ENCODE results near the gene ELOVL2.
A peak's percentile ranks its signal among the peaks of the same experiment; 100 is the strongest.
"Not testable (repeated sequence)": the region's sequence is repeated elsewhere in the genome, so short reads cannot be mapped to it uniquely, and the experiment has no call there.

The ELOVL2 gene

DNA sequence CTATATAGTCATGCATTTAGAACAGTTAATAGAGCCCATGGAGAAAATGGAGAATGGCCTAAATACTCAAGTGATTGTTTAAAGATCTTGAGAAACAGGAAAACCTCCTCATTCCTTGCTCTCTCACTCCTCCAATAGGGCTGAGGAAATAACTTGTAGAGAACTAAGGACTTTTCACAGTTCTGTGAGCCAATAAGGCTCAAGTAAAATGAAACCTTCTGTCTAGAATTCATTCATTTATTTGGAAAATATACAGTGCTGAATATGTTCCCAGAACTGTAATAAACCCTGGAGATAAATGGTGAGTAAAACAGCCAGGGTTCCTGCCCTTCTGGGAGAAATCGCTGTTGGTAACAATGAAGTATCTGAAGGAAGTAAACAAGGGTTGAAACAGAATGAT, 35.3 kb downstream of the ELOVL2 start:
- no peak for TF ChIP-seq CTCF (IDR thresholded peaks at IDR 0.05; ENCODE audit: insufficient read depth, low read depth, low read length, missing control alignments)

GRCh38 chr6:11007715-11008608, 36.1 kb downstream of the ELOVL2 start:
- peak; percentile 82 for DNase-seq (ENCODE audit: low read depth)
- TF ChIP-seq CTCF (IDR thresholded peaks at IDR 0.05; ENCODE audit: insufficient read depth, low read depth, low read length, missing control alignments) = no peak
- no peak overlapping the region for H3K4me3 ChIP-seq (ENCODE audit: low read length)

More for the DNA sequence above, 35.3 kb downstream of the ELOVL2 start:
- no peak overlapping the region for H3K4me3 ChIP-seq (ENCODE audit: low read length)
- DNase-seq (ENCODE audit: low read depth) = no peak

DNA sequence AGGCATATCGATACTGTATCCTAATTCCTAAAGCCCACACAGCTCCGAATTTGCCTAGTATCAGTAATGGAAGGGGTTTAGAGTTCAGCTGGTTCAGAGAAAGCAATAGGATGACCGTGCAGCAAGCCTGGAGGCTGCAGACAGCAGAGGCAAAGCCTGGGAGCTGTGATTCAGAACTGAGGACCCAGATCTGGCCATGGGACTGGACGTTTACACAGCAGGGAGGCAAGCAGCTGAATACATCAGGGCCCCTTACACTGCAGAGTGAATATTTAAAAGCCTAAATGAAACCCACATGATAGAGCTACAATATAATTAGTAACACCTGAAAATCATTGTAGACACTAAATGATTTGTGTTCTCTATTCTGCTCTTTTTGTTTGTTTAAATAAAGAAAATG, 38.0 kb downstream of the ELOVL2 start:
- no peak for DNase-seq (ENCODE audit: low read depth)
- no peak overlapping the region for H3K4me3 ChIP-seq (ENCODE audit: low read length)
- no peak for TF ChIP-seq CTCF (IDR thresholded peaks at IDR 0.05; ENCODE audit: insufficient read depth, low read depth, low read length, missing control alignments)

GRCh38 chr6:11003297-11003696, 40.8 kb downstream of the ELOVL2 start:
- not testable (repeated sequence) for DNase-seq (ENCODE audit: low read depth); H3K4me3 ChIP-seq (ENCODE audit: low read length)

GRCh38 chr6:11002176-11002575, 41.9 kb downstream of the ELOVL2 start:
- no peak overlapping the region for H3K4me3 ChIP-seq (ENCODE audit: low read length)
- TF ChIP-seq CTCF (IDR thresholded peaks at IDR 0.05; ENCODE audit: insufficient read depth, low read depth, low read length, missing control alignments) = no peak
- DNase-seq (ENCODE audit: low read depth) = no peak

DNA sequence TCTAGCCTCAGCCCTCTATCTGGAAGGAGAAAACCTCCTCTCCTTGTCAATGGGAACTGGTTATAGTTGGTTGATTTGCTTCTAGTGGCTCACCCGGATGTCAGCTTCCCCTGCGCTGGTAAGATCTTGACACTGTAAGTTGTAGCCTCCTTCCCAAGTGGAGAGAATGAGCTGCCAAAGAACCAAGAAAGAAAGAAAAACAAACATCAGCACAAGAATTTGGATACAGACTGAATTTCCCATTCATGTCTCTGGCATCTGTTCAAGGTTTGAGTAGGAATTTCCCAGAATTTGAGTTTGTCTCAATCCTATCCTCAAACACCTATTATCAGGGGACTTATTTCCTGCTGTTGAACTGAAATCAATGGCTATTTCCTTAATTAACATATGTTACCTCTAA, 44.1 kb downstream of the ELOVL2 start:
- no peak for DNase-seq (ENCODE audit: low read depth)
- TF ChIP-seq CTCF (IDR thresholded peaks at IDR 0.05; ENCODE audit: insufficient read depth, low read depth, low read length, missing control alignments) = no peak
- H3K4me3 ChIP-seq (ENCODE audit: low read length) = no peak overlapping the region

- no peak for TF ChIP-seq CTCF (IDR thresholded peaks at IDR 0.05; ENCODE audit: insufficient read depth, low read depth, low read length, missing control alignments)
- no peak for DNase-seq (ENCODE audit: low read depth)
- no peak overlapping the region for H3K4me3 ChIP-seq (ENCODE audit: low read length)
Measured at GRCh38 chr6:10995114-10995707, 48.9 kb downstream of the ELOVL2 start.
